GM21576 (cell line): ENCODE data around the gene WFDC6.
"Not testable (repeated sequence)": the region's sequence is repeated elsewhere in the genome, so short reads cannot be mapped to it uniquely, and the experiment has no call there.

ENCODE experiments used
- ATAC-seq: cut with Tn5 transposase; IDR thresholded peaks from one replicate; pipeline ENCODE4 v1.9.1; 2021; ENCODE audit warnings: mild to moderate bottlenecking, moderate library complexity; ENCODE audit not compliant: unreplicated experiment

The WFDC6 gene

GRCh38 chr20:45539382-45539781, at the start of gene WFDC6:
TSS of gene WFDC6 (minus strand) at chr20:45539482. CDS start at chr20:45539407, 75 bp downstream.
- ATAC-seq: no peak

GRCh38 chr20:45588800-45589199, 49.5 kb upstream of the WFDC6 start:
- ATAC-seq: no peak

- ATAC-seq: not testable (repeated sequence)
Observed at GRCh38 chr20:45585986-45586385, 46.7 kb upstream of the WFDC6 start.

GRCh38 chr20:45584294-45584693, 45.0 kb upstream of the WFDC6 start:
- not testable (repeated sequence) for ATAC-seq

- no peak for ATAC-seq
Observed at GRCh38 chr20:45583502-45583901, 44.2 kb upstream of the WFDC6 start.

GRCh38 chr20:45581702-45582101, 42.4 kb upstream of the WFDC6 start:
- ATAC-seq: no peak

- ATAC-seq: no peak
Observed at GRCh38 chr20:45579184-45579583, 39.9 kb upstream of the WFDC6 start, which contains the start of gene WFDC8. TSS of gene WFDC8 (minus strand) at chr20:45579284. CDS start at chr20:45579247, 37 bp downstream.

- no peak for ATAC-seq
Observed at GRCh38 chr20:45578231-45578630, 38.9 kb upstream of the WFDC6 start.

GRCh38 chr20:45576995-45577394, 37.7 kb upstream of the WFDC6 start:
- no peak for ATAC-seq

GRCh38 chr20:45575931-45576330, 36.6 kb upstream of the WFDC6 start:
- no peak for ATAC-seq

- ATAC-seq: not testable (repeated sequence)
Observed at GRCh38 chr20:45569650-45570049, 30.4 kb upstream of the WFDC6 start.

- ATAC-seq: no peak
Observed at GRCh38 chr20:45564760-45565276, 25.5 kb upstream of the WFDC6 start.

GRCh38 chr20:45555198-45555597, 15.9 kb upstream of the WFDC6 start:
- no peak for ATAC-seq

GRCh38 chr20:45552456-45552855, 13.2 kb upstream of the WFDC6 start:
- ATAC-seq: no peak

GRCh38 chr20:45550765-45551164, 11.5 kb upstream of the WFDC6 start:
- ATAC-seq: no peak

GRCh38 chr20:45548410-45548809, 9.1 kb upstream of the WFDC6 start:
- no peak for ATAC-seq

GRCh38 chr20:45547206-45547770, 8.0 kb upstream of the WFDC6 start, which contains the start of gene EPPIN:
TSS of gene EPPIN (minus strand) at chr20:45547401. CDS start at chr20:45547357, 44 bp downstream.
- ATAC-seq: no peak

GRCh38 chr20:45545754-45546453, 6.6 kb upstream of the WFDC6 start:
- ATAC-seq: no peak

- ATAC-seq: no peak
Observed at GRCh38 chr20:45545351-45545750, 6.1 kb upstream of the WFDC6 start.

- ATAC-seq: no peak
Observed at GRCh38 chr20:45538209-45538799, 978 bp downstream of the WFDC6 start.

GRCh38 chr20:45527294-45527693, 12.0 kb downstream of the WFDC6 start:
- no peak for ATAC-seq

- ATAC-seq: no peak
Observed at GRCh38 chr20:45523821-45524220, 15.5 kb downstream of the WFDC6 start.
